Brain microvascular endothelial cell (primary cell): ENCODE measurements around the gene ALOX15.
"Not testable (repeated sequence)": the region's sequence is repeated elsewhere in the genome, so short reads cannot be mapped to it uniquely, and the experiment has no call there.

Experiments
- DNase-seq: peaks from one replicate; pipeline ENCODE4 v3.0.0-alpha.2; 2020
- H3K27ac ChIP-seq: fragments of 250-450 bp; sonication (Bioruptor Pico); 2 replicates; pipeline ENCODE4 v1.5.1; 2020; ENCODE audit warnings: mild to moderate bottlenecking, moderate library complexity
- H3K27me3 ChIP-seq: fragments of 250-450 bp; sonication (Bioruptor Pico); replicated peaks from 2 replicates; pipeline ENCODE4 v1.5.1; 2020; ENCODE audit warnings: mild to moderate bottlenecking
- H3K36me3 ChIP-seq: fragments of 250-450 bp; sonication (Bioruptor Pico); replicated peaks from 2 replicates; pipeline ENCODE4 v1.5.1; 2020; ENCODE audit warnings: mild to moderate bottlenecking
- H3K4me3 ChIP-seq: 2 replicates; pipeline ENCODE4 v1.5.1; 2011; ENCODE audit warnings: low read depth, mild to moderate bottlenecking, control low read depth, low read length, moderate library complexity
- CTCF ChIP-seq: IDR thresholded peaks from 2 replicates; pipeline ENCODE4 v1.5.1; 2011; ENCODE audit warnings: low read depth, mild to moderate bottlenecking, moderate library complexity, low read length, control low read depth, inconsistent platforms; ENCODE audit errors: missing control alignments
- in situ Hi-C: cut with HindIII; loops from 2 replicates; pipeline ENCODE4 v1.10.0; 2017; ENCODE audit warnings: low sequenced_read_pairs, low pct_ligation_motif_present

The ALOX15 gene

GRCh38 chr17:4641297-4642195, at the start of gene ALOX15:
TSS of gene ALOX15 (minus strand) at chr17:4641678. CDS start at chr17:4641651, 27 bp downstream.
- no peak for DNase-seq

GRCh38 chr17:4690745-4691144, 49.3 kb upstream of the ALOX15 start:
- Histone ChIP-seq H3K36me3 (peaks cover 10% of the 10 kb centered on the region), H3K4me3 (no peak overlapping the region), H3K27ac (no peak overlapping the region), H3K27me3 (no peaks in the 10 kb centered on the region)
- in situ Hi-C loops, result no loop called here
- no peak for DNase-seq
- no peak for TF ChIP-seq CTCF

More at GRCh38 chr17:4641297-4642195, at the start of gene ALOX15:
- Histone ChIP-seq H3K27me3 (peaks cover 52% of the 10 kb centered on the region), H3K4me3 (no peak within 1 kb of the TSS), H3K27ac (no peak within 1 kb of the TSS), H3K36me3 (no peaks in the 10 kb centered on the region)
- TF ChIP-seq CTCF, result no peak
- in situ Hi-C loops, result no loop called here

DNA sequence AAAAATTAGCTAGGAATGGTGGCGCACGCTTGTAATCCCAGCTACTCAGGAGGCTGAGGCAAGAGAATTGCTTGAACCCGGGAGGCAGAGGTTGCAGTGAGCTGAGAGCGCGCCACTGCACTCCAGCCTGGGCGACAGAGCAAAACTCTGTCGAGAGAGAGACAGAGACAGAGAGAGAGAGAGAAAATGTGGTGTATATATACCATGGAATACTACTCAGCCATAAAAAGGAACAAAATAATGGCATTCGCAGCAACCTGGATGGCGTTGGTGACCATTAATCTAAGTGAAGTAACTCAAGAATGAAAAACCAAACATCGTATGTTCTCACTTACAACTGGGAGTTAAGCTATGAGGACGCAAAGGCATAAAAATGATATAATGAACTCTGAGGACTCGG, 48.4 kb upstream of the ALOX15 start:
- H3K27me3 ChIP-seq, H3K36me3 ChIP-seq, in situ Hi-C loops, H3K27ac ChIP-seq, H3K4me3 ChIP-seq, DNase-seq: not testable (repeated sequence)

DNA sequence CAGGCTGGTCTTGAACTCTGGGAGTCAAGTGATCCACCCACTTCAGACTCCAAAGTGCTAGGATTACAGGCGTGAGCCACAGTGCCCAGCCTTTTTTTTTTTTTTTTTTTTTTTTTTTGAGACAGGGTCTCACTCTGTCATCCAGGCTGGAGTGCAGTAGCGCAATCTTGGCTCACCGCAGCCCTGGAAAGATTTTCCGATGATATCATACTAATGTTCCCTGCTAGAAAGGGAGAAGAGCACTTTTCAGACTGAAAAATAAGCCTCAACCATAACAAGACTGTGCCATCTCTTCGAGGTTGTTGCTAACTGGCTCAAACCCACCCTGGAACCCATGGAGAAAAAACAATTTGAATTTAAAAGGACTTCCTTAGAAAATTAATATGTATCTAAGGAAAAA, 42.3 kb upstream of the ALOX15 start:
- H3K27me3 ChIP-seq, DNase-seq, H3K27ac ChIP-seq, H3K4me3 ChIP-seq, in situ Hi-C loops: not testable (repeated sequence)
- peaks cover 15% of the 10 kb centered on the region for H3K36me3 ChIP-seq

DNA sequence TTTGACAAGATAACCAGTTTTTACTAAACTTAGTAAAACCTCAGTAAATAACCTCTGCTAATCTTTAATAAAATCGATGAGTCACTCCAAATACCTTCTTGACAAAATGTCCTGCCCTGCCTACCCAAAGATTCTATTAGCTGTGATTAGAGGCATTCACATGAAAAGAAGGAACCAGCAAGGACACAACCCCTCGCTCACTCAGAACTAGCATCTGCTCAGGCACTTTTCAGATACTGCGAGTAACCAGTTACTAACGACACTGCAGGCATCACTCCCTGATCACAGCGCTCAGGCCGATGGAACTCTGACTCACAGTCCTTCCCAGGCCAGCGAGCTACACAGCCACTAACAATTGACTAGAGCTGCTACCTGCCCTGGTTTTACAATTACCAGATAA, 38.2 kb upstream of the ALOX15 start:
- no peaks in the 10 kb centered on the region for H3K27me3 ChIP-seq
- peaks cover 21% of the 10 kb centered on the region for H3K36me3 ChIP-seq
- H3K4me3 ChIP-seq, result no peak overlapping the region
- peak overlapping the region; percentile 71 for H3K27ac ChIP-seq
- peak; percentile 79 for DNase-seq
- in situ Hi-C loops, result no loop called here
- TF ChIP-seq CTCF, result no peak

DNA sequence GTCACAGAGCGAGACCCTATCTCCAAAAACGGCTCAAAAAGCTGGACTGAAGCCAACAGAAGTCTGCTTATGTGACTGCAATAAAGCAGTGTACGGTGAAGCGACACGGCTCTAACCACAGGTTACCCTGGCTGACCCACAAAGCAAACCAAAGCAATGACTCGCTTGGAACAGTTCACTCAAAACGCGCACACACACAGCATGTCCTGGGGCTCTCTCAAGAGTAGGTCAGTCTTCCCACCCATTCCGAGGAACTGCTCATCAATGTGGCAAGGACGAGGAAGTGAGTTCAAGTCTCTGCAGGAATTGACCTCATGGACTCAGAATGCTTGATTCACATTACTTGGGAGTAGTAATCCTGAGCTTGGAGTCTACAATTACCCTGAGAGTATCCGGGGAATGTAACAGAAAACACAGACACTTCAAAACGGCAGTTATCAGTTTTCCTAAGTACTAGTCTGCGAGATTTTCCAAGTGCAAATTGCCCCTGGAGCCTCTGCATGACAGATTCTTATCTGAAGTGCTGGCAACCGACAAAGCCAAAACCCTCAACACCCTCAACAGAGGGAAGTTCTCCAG, 37.1 kb upstream of the ALOX15 start:
- Histone ChIP-seq H3K27me3 (no peaks in the 10 kb centered on the region), H3K4me3 (no peak overlapping the region), H3K36me3 (peaks cover 28% of the 10 kb centered on the region), H3K27ac (peak overlapping the region; percentile 71)
- in situ Hi-C loops, result no loop called here
- TF ChIP-seq CTCF, result no peak
- peak; percentile 95 for DNase-seq

- in situ Hi-C loops, result no loop called here
- no peaks in the 10 kb centered on the region for H3K27me3 ChIP-seq
- no peak overlapping the region for H3K27ac ChIP-seq
- TF ChIP-seq CTCF, result no peak
- no peak overlapping the region for H3K4me3 ChIP-seq
- peaks cover 29% of the 10 kb centered on the region for H3K36me3 ChIP-seq
- DNase-seq, result no peak
These were observed 35.3 kb upstream of the ALOX15 start for GRCh38 chr17:4676791-4677190.
